HCT116 (cell line): ENCODE results near the gene C12orf54. TPM values are rescaled to one million over a fixed set of nuclear protein-coding genes. Genes with fewer than 3 reads are reported as not detected.
"Not testable (repeated sequence)": the region's sequence is repeated elsewhere in the genome, so short reads cannot be mapped to it uniquely, and the experiment has no call there.

ENCODE experiments used
- ATAC-seq: fragments of 200-7000 bp; cut with Tn5 transposase; 2 replicates; pipeline ENCODE4 v1.9.1; 2020; ENCODE audit warnings: mild to moderate bottlenecking, moderate library complexity
- BruUV-seq: library from RNA; stranded (reverse); fragments of 400-500 nt; replicated peaks from 2 replicates; lab custom pipeline; 2021; lab: Mats Ljungman, UMichigan
- CTCF ChIA-PET: fragments of 300-600 bp; sonication (Branson Sonifier 250); formaldehyde crosslinking; loops from one replicate; lab custom pipeline; 2021; ENCODE audit warnings: antibody characterized with exemption; lab: Charles Lee
- POLR2A ChIA-PET: fragments of 300-600, 350-600 bp; sonication (Branson Sonifier 250); formaldehyde crosslinking; loops from one replicate; lab custom pipeline; 2021; ENCODE audit warnings: antibody characterized with exemption; lab: Charles Lee
- RAD21 ChIA-PET, 2 experiments: fragments of 300-600 bp; sonication (Branson Sonifier 250); formaldehyde crosslinking; loops; one replicate each; lab custom pipeline; 2023; ENCODE audit warnings: low total read pairs in 2 of 2; ENCODE audit not compliant: uncharacterized antibody in 2 of 2, unreplicated experiment in 2 of 2, low non-redundant PET in 1 of 2; lab: Charles Lee
- DNase-seq: peaks from one replicate; pipeline ENCODE4 v3.0.0-alpha.2; 2010; ENCODE audit warnings: low read depth, low spot score
- H2AFZ ChIP-seq: fragments of 200-600 bp; shearing (Covaris generic), sonication (generic); 2 replicates; pipeline ENCODE4 v1.6.1; 2017; ENCODE audit warnings: low read depth, mixed run types, mixed read lengths, antibody characterized with exemption, low read length; ENCODE audit not compliant: poor library complexity, severe bottlenecking
- H3K27ac ChIP-seq: 2 replicates; pipeline ENCODE4 v1.5.1; 2012; ENCODE audit warnings: low read depth, low read length
- H3K27me3 ChIP-seq: fragments of 200-600 bp; sonication (generic); 2 replicates; pipeline ENCODE4 v1.6.1; 2016; ENCODE audit warnings: mixed run types, low read length, mixed read lengths; ENCODE audit not compliant: insufficient read depth
- H3K36me3 ChIP-seq, 2 experiments: fragments of 200-500 bp in 1 of 2; fragments of 200-600 bp in 1 of 2; sonication (Bioruptor generic) in 1 of 2; sonication (generic) in 1 of 2; 2 replicates each; pipeline versions ENCODE4 v1.5.1 to v1.6.1; 2014 to 2016; ENCODE audit warnings: low read length in 2 of 2, inconsistent platforms in 1 of 2, mixed read lengths in 1 of 2, mixed run types in 1 of 2; ENCODE audit not compliant: insufficient read depth in 2 of 2, control insufficient read depth in 1 of 2
- H3K4me1 ChIP-seq, 2 experiments: fragments of 200-600 bp in 1 of 2; sonication (generic) in 1 of 2; 2 replicates each; pipeline versions ENCODE4 v1.5.1 to v1.6.1; 2012 to 2017; ENCODE audit warnings: low read length in 2 of 2, inconsistent platforms in 1 of 2, mild to moderate bottlenecking in 1 of 2, mixed read lengths in 1 of 2, mixed run types in 1 of 2, moderate library complexity in 1 of 2; ENCODE audit not compliant: insufficient read depth in 2 of 2, control insufficient read depth in 1 of 2
- H3K4me2 ChIP-seq: fragments of 200-600 bp; sonication (generic); 2 replicates; pipeline ENCODE4 v1.6.1; 2017; ENCODE audit warnings: mixed run types, low read length, mixed read lengths
- H3K4me3 ChIP-seq, 2 experiments: fragments of 200-600 bp in 1 of 2; sonication (generic) in 1 of 2; replicated peaks in 1 of 2; 2 replicates each; pipeline ENCODE4 v1.5.1; 2011 to 2016; ENCODE audit warnings: low read length in 2 of 2, control low read depth in 1 of 2, low read depth in 1 of 2, mild to moderate bottlenecking in 1 of 2, mixed read lengths in 1 of 2, mixed run types in 1 of 2
- H3K79me2 ChIP-seq: fragments of 200-600 bp; sonication (generic); 2 replicates; pipeline ENCODE4 v1.6.1; 2017; ENCODE audit warnings: mild to moderate bottlenecking, mixed run types, low read length, moderate library complexity, mixed read lengths; ENCODE audit not compliant: insufficient read depth
- H3K9ac ChIP-seq: fragments of 200-600 bp; sonication (generic); 2 replicates; pipeline ENCODE4 v1.6.1; 2016; ENCODE audit warnings: low read length, mixed read lengths
- H3K9me2 ChIP-seq: fragments of 200-600 bp; sonication (generic), shearing (Covaris generic); 2 replicates; pipeline ENCODE4 v1.6.1; 2017; ENCODE audit warnings: mixed run types, mild to moderate bottlenecking, moderate library complexity; ENCODE audit not compliant: insufficient read depth
- H3K9me3 ChIP-seq, 2 experiments: fragments of 200-500 bp in 1 of 2; fragments of 200-600 bp in 1 of 2; sonication (Bioruptor generic) in 1 of 2; sonication (generic) in 1 of 2; 2 replicates each; pipeline ENCODE4 v1.6.1; 2014 to 2017; ENCODE audit warnings: low read length in 2 of 2, mixed read lengths in 2 of 2, inconsistent platforms in 1 of 2, low read depth in 1 of 2, mild to moderate bottlenecking in 1 of 2, mixed run types in 1 of 2, moderate library complexity in 1 of 2; ENCODE audit not compliant: control insufficient read depth in 1 of 2, insufficient read depth in 1 of 2
- H4K20me1 ChIP-seq: fragments of 200-600 bp; sonication (generic), shearing (Covaris generic); 2 replicates; pipeline ENCODE4 v1.6.1; 2017; ENCODE audit warnings: mixed run types, mild to moderate bottlenecking, moderate library complexity; ENCODE audit not compliant: insufficient read depth
- ATF3 ChIP-seq: IDR thresholded peaks from 2 replicates; pipeline ENCODE4 v1.6.1; 2012
- CBX3 ChIP-seq: IDR thresholded peaks from 2 replicates; pipeline ENCODE4 v1.6.1; 2012; ENCODE audit warnings: low read depth
- CEBPB ChIP-seq: IDR thresholded peaks from 2 replicates; pipeline ENCODE4 v1.6.1; 2012; ENCODE audit warnings: low read depth
- EGR1 ChIP-seq: IDR thresholded peaks from 2 replicates; pipeline ENCODE4 v1.6.1; 2012; ENCODE audit warnings: low read depth
- ELF1 ChIP-seq: IDR thresholded peaks from 2 replicates; pipeline ENCODE4 v1.6.1; 2012; ENCODE audit warnings: low read depth, borderline replicate concordance
- FOSL1 ChIP-seq: IDR thresholded peaks from 2 replicates; pipeline ENCODE4 v1.6.1; 2012; ENCODE audit warnings: low read depth
- JUND ChIP-seq: IDR thresholded peaks from 2 replicates; pipeline ENCODE4 v1.6.1; 2012
- MAX ChIP-seq: IDR thresholded peaks from 2 replicates; pipeline ENCODE4 v1.6.1; 2012
- POLR2A ChIP-seq: IDR thresholded peaks from 2 replicates; pipeline ENCODE4 v1.7.0; 2011; ENCODE audit warnings: borderline replicate concordance; ENCODE audit not compliant: insufficient read depth, insufficient read length; ENCODE audit errors: extremely low read depth
- POLR2AphosphoS5 ChIP-seq: IDR thresholded peaks from 2 replicates; pipeline ENCODE4 v1.6.1; 2011; ENCODE audit warnings: mild to moderate bottlenecking, low read depth, low read length, moderate library complexity
- RAD21 ChIP-seq: IDR thresholded peaks from 2 replicates; pipeline ENCODE4 v1.6.1; 2012; ENCODE audit warnings: low read depth, mild to moderate bottlenecking
- REST ChIP-seq: IDR thresholded peaks from 2 replicates; pipeline ENCODE4 v1.6.1; 2012; ENCODE audit warnings: low read depth
- SIN3A ChIP-seq: IDR thresholded peaks from 2 replicates; pipeline ENCODE4 v1.6.1; 2012; ENCODE audit warnings: low read depth
- SP1 ChIP-seq: IDR thresholded peaks from 2 replicates; pipeline ENCODE4 v1.6.1; 2012; ENCODE audit warnings: low read depth
- TCF7L2 ChIP-seq: IDR thresholded peaks from 2 replicates; pipeline ENCODE4 v1.7.0; 2011; ENCODE audit warnings: borderline replicate concordance, inconsistent platforms; ENCODE audit not compliant: insufficient read depth, insufficient read length; ENCODE audit errors: extremely low read depth
- ZBTB33 ChIP-seq: IDR thresholded peaks from 2 replicates; pipeline ENCODE4 v1.6.1; 2011; ENCODE audit warnings: mild to moderate bottlenecking, low read length, moderate library complexity; ENCODE audit not compliant: insufficient replicate concordance; ENCODE audit errors: extremely low read depth
- ZFX ChIP-seq: fragments of 450-650 bp; IDR thresholded peaks from 2 replicates; pipeline ENCODE4 v1.6.1; 2017
- ZNF274 ChIP-seq: fragments of 200-500 bp; sonication (Bioruptor generic); IDR thresholded peaks from 2 replicates; pipeline ENCODE4 v1.6.1; 2014; ENCODE audit warnings: mild to moderate bottlenecking, low read depth, low read length, inconsistent platforms
- intact Hi-C: fragments of 100-400 bp; cut with micrococcal nuclease; formaldehyde crosslinking; loops from 2 replicates; pipeline ENCODE4 v1.10.0; 2022
- total RNA-seq: library from RNA; stranded (reverse); gene quantifications from one replicate; pipeline ENCODE4 v1.2.1, GENCODE V29; 2021; ENCODE audit not compliant: unreplicated experiment

C12orf54 gene
- total RNA-seq, 1 experiment from 2014 or later: not detected

- no peaks in the 10 kb centered on the region for H4K20me1 ChIP-seq
- ChIA-PET RAD21 (no interaction called here), CTCF (interaction anchor here (0.8 kb wide), 1 partner anchor 129 kb away, joined by 3 read pairs; no protein-coding TSS in a partner anchor), POLR2A (no interaction called here)
- no peaks in the 10 kb centered on the region for H3K79me2 ChIP-seq
- H3K4me2 ChIP-seq: no peak overlapping the region
- H3K4me3 ChIP-seq: no peak overlapping the region
- DNase-seq (no peak), ATAC-seq (no peak)
- H3K9me2 ChIP-seq: no peaks in the 10 kb centered on the region
- H2AFZ ChIP-seq: no peak overlapping the region
- no peak overlapping the region for H3K9ac ChIP-seq
- no peaks in the 10 kb centered on the region for H3K9me3 ChIP-seq
- no peaks in the 10 kb centered on the region; the same call in 1 of the 2 replicates for H3K27me3 ChIP-seq
- H3K27ac ChIP-seq: no peak overlapping the region
- H3K36me3 ChIP-seq: no peaks in the 10 kb centered on the region
- BruUV-seq: no TSS peak
- no peaks in the 10 kb centered on the region for H3K4me1 ChIP-seq
- no peak for TF ChIP-seq ZNF274
- no peak for TF ChIP-seq RAD21
- no peak for TF ChIP-seq CBX3
- no peak for TF ChIP-seq ZFX
- no peak for TF ChIP-seq MAX
- TF ChIP-seq SIN3A: no peak
- no peak for TF ChIP-seq REST
- TF ChIP-seq SP1: no peak
- TF ChIP-seq ELF1: no peak
- TF ChIP-seq EGR1: no peak
- no peak for TF ChIP-seq TCF7L2
- TF ChIP-seq ZBTB33: no peak
- TF ChIP-seq JUND: no peak
- TF ChIP-seq FOSL1: no peak
- no peak for TF ChIP-seq CEBPB
- no peak for TF ChIP-seq POLR2AphosphoS5
- TF ChIP-seq ATF3: no peak
- TF ChIP-seq POLR2A: no peak
- intact Hi-C loops: no loop called here
These were observed 6.7 kb downstream of the C12orf54 start for GRCh38 chr12:48489012-48489411.

GRCh38 chr12:48489456-48489855, 7.2 kb downstream of the C12orf54 start:
- CTCF ChIA-PET, POLR2A ChIA-PET, H3K9me3 ChIP-seq, H2AFZ ChIP-seq, DNase-seq, H3K36me3 ChIP-seq, H3K4me3 ChIP-seq, ATAC-seq, H3K9ac ChIP-seq, H3K27me3 ChIP-seq, intact Hi-C loops, H3K4me2 ChIP-seq, H3K79me2 ChIP-seq, H3K27ac ChIP-seq, H3K9me2 ChIP-seq, H4K20me1 ChIP-seq, H3K4me1 ChIP-seq, BruUV-seq, RAD21 ChIA-PET: not testable (repeated sequence)
